GM12873 (cell line): ENCODE data around the gene JAZF1.

Source experiments
- CTCF ChIP-seq: IDR thresholded peaks from 2 replicates; pipeline ENCODE4 v1.5.1; 2012; ENCODE audit warnings: low read depth, mild to moderate bottlenecking, moderate library complexity, low read length, control low read depth; ENCODE audit not compliant: insufficient read depth; ENCODE audit errors: missing control alignments

JAZF1 gene

DNA sequence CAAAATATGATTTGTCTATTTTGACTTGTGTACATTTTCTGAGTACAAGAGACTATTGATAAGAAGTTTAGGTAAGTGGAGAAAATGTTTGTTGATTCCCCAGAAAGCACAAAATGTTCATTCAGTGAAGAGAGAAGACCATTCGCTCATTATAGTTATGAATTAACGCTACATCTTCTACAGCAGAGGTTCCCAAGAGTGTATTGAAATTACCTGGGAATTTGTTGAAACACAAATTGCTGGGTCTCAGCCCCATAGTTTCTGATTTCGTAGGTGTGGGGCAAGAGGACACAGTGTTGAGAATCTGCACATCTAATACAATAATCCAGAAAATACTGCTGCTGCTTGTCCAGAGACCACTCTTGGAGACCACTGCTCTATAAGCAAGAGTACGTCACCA is 24.2 kb downstream of the JAZF1 start:
- no peak for TF ChIP-seq CTCF

GRCh38 chr7:28155964-28156363 is 24.6 kb downstream of the JAZF1 start:
- no peak for TF ChIP-seq CTCF

DNA sequence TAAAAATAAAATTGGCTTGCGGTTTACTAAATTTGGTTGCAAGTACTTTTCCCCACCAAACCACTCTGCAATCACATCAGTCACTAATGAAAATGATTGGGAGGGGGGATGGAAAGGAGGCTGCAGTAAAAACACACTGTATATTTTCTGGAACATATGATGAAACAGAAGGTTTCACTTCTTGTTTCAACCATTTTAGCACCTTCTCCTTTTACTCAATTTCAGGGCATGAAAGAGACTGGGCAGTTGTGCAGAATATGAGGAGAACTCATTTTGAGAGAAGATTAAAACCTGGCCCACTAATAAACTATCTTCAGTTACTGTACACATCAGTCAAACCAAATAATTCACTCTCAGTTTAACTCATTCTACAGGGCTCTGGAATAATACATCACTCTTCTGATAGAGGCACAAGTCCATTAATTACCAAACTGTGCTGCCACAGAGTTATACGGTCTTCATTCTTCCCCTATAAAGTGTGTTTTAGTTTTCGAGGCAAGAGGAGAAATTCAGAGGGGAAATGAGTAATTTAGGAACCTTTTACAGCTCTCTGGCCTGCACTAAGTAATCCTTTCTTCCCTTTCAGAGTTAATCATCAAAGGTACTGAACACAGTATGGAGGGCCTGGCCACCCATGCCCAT is 25.5 kb downstream of the JAZF1 start:
- TF ChIP-seq CTCF = no peak

GRCh38 chr7:28152594-28152993 is 28.0 kb downstream of the JAZF1 start:
- no peak for TF ChIP-seq CTCF

- no peak for TF ChIP-seq CTCF
These were observed 28.6 kb downstream of the JAZF1 start for GRCh38 chr7:28151965-28152364.

DNA sequence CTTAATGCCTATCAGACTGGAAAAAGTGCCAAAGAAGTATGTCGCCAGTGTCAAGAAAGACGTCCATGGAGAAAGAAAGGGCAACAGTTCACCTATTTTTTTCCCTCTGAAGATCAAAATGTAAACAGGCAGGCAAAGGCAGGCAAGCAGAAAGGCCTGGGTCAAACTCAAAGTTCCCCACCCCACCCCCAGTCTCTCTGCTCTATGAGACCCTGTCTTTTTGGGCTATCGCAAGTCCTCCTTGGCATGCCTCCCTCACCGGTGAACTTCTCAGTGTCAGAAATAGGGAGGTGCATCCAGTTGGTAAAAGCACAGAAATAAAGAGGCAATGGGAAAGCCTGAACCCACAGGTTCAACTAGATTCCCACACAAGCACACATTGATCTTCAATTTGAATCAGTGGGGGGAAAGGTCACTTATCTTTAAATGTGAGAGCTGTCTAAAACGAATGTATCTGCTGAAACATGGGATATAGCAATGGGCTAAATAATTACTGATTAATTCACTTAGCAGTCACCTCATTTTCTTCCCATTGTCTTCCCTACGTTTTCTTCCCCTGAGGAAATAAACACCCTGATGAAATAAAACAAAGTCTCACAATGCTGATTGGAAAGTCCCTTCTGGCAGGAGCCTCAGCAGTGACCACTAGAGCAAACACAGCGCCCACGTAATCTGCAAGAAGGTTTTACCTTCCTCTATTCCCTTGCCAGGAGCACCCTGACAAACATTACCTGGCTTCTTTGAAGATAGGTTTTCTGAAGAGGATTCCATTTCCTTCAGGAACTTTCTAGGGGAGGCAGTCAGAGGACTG is 31.1 kb downstream of the JAZF1 start:
- no peak for TF ChIP-seq CTCF

GRCh38 chr7:28145931-28146330 is 34.7 kb downstream of the JAZF1 start:
- no peak for TF ChIP-seq CTCF
